Large intestine (tissue), 3 donors: Measurements from ENCODE around the gene RAB14. TPM values are rescaled to one million over a fixed set of nuclear protein-coding genes. Genes with fewer than 3 reads are reported as not detected.

Experiments used
- DNase-seq, 2 donors: peaks; one replicate each; pipeline versions ENCODE4 v3.0.0 to v3.0.0-alpha.2; 2013
- H3K27ac ChIP-seq: one replicate; pipeline ENCODE4 v1.5.1; 2013; ENCODE audit warnings: low read length
- H3K27me3 ChIP-seq: 2 replicates; pipeline ENCODE4 v1.6.1; 2013; ENCODE audit warnings: low read length; ENCODE audit not compliant: control insufficient read depth, insufficient read depth
- H3K36me3 ChIP-seq: 2 replicates; pipeline ENCODE4 v1.6.1; 2013; ENCODE audit warnings: low read length; ENCODE audit not compliant: control insufficient read depth, insufficient read depth
- H3K4me1 ChIP-seq: one replicate; pipeline ENCODE4 v1.6.1; 2013; ENCODE audit warnings: low read length; ENCODE audit not compliant: control insufficient read depth, insufficient read depth
- H3K4me3 ChIP-seq: one replicate; pipeline ENCODE4 v1.5.1; 2013; ENCODE audit warnings: low read length
- H3K9me3 ChIP-seq: one replicate; pipeline ENCODE4 v1.6.1; 2013; ENCODE audit warnings: mild to moderate bottlenecking, low read depth, low read length, moderate library complexity; ENCODE audit not compliant: control insufficient read depth
- WGBS: methylation state at CpG from one replicate; pipeline ENCODE4 v1.1.5; 2013; ENCODE audit warnings: low lambda C conversion rate; ENCODE audit not compliant: insufficient coverage; 5-methylcytosine and 5-hydroxymethylcytosine counted together
- polyA plus RNA-seq: library from polyadenylated mRNA; unstranded; fragments of 120-200 nt; gene quantifications from one replicate; pipeline ENCODE4 v1.2.1, GENCODE V29; 2013

RAB14 gene
- polyA plus RNA-seq, 1 donor, result 66.2 TPM

- H3K4me1 ChIP-seq, result no peaks in the 10 kb centered on the region
- H3K36me3 ChIP-seq, result no peaks in the 10 kb centered on the region
- no peak overlapping the region for H3K27ac ChIP-seq
- H3K27me3 ChIP-seq, result no peaks in the 10 kb centered on the region
- WGBS, result no CpG with 5 or more reads among the region's 3 CpGs
- no peak for DNase-seq
- H3K4me3 ChIP-seq, result no peak overlapping the region
- H3K9me3 ChIP-seq, result no peaks in the 10 kb centered on the region
Observed at GRCh38 chr9:121237916-121238315, 36.2 kb upstream of the RAB14 start.

DNA sequence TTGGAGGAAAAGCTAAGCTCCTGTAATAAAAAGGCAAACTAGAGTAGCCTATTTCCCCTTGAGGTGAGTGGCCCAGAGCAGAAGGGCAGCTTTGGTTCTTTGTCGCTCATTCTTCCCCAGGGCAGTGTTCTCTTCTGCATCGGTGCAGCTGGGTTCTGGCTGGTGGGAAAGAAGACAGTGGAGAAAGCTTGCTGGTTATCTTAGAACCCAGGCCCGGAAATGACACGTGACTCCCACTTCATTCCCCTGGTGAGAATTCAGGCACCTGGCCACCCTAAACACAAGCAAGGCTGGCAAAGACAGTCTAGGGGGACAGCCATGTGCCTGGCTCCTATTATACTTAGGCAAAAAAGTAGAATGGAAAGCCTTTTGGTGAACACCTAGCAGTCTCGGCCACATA lies 33.8 kb upstream of the RAB14 start:
- no peak overlapping the region for H3K27ac ChIP-seq
- no CpG with 5 or more reads among the region's 5 CpGs for WGBS
- no peaks in the 10 kb centered on the region for H3K27me3 ChIP-seq
- no peak for DNase-seq
- no peaks in the 10 kb centered on the region for H3K36me3 ChIP-seq
- no peaks in the 10 kb centered on the region for H3K9me3 ChIP-seq
- no peak overlapping the region for H3K4me3 ChIP-seq
- H3K4me1 ChIP-seq, result no peaks in the 10 kb centered on the region

- Histone ChIP-seq H3K4me1 (no peaks in the 10 kb centered on the region), H3K27me3 (no peaks in the 10 kb centered on the region), H3K4me3 (no peak overlapping the region), H3K36me3 (no peaks in the 10 kb centered on the region), H3K27ac (no peak overlapping the region), H3K9me3 (no peaks in the 10 kb centered on the region)
- no CpG with 5 or more reads among the region's 6 CpGs for WGBS
- DNase-seq, result no peak
Observed at GRCh38 chr9:121234832-121235161, 33.1 kb upstream of the RAB14 start.

- Histone ChIP-seq H3K27ac (no peak overlapping the region), H3K4me1 (no peaks in the 10 kb centered on the region), H3K4me3 (no peak overlapping the region), H3K27me3 (no peaks in the 10 kb centered on the region), H3K9me3 (no peaks in the 10 kb centered on the region), H3K36me3 (no peaks in the 10 kb centered on the region)
- no CpG with 5 or more reads among the region's 11 CpGs for WGBS
- DNase-seq, result no peak
Observed at GRCh38 chr9:121233906-121234831, 32.5 kb upstream of the RAB14 start.

GRCh38 chr9:121232251-121232650 lies 30.6 kb upstream of the RAB14 start:
- Histone ChIP-seq H3K9me3 (no peaks in the 10 kb centered on the region), H3K4me1 (no peaks in the 10 kb centered on the region), H3K36me3 (no peaks in the 10 kb centered on the region), H3K27ac (no peak overlapping the region), H3K4me3 (no peak overlapping the region), H3K27me3 (no peaks in the 10 kb centered on the region)
- no peak for DNase-seq
- 100% methylated on average over 1 of the region's 4 CpGs for WGBS

DNA sequence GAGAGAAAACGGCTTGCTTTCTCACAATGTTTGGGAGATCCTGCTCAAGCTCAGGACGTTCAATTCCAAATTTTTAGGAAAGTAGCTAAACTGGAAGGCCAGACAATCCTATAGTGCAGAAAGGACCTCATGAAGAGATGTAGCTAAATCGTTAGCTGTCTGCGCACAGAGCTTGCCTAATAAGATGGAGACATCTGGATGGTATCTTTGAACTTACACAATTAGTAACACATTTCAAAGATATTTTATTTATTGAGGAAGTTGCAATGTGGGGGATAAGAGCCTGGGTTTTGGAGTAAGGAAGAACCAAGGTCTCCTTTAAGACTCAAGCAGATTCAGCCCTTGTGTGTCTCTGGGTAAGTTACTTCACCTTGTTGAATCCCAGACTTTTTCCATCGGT lies 28.6 kb upstream of the RAB14 start:
- H3K27me3 ChIP-seq, result no peaks in the 10 kb centered on the region
- no peak for DNase-seq
- H3K9me3 ChIP-seq, result no peaks in the 10 kb centered on the region
- no peaks in the 10 kb centered on the region for H3K36me3 ChIP-seq
- no peaks in the 10 kb centered on the region for H3K4me1 ChIP-seq
- H3K27ac ChIP-seq, result no peak overlapping the region
- no CpG with 5 or more reads among the region's 5 CpGs for WGBS
- no peak overlapping the region for H3K4me3 ChIP-seq

GRCh38 chr9:121227862-121228261 lies 26.2 kb upstream of the RAB14 start:
- Histone ChIP-seq H3K27me3 (no peaks in the 10 kb centered on the region), H3K36me3 (no peaks in the 10 kb centered on the region), H3K9me3 (no peaks in the 10 kb centered on the region), H3K27ac (no peak overlapping the region), H3K4me3 (no peak overlapping the region), H3K4me1 (no peaks in the 10 kb centered on the region)
- WGBS, result no CpG with 5 or more reads among the region's 4 CpGs
- no peak for DNase-seq

DNA sequence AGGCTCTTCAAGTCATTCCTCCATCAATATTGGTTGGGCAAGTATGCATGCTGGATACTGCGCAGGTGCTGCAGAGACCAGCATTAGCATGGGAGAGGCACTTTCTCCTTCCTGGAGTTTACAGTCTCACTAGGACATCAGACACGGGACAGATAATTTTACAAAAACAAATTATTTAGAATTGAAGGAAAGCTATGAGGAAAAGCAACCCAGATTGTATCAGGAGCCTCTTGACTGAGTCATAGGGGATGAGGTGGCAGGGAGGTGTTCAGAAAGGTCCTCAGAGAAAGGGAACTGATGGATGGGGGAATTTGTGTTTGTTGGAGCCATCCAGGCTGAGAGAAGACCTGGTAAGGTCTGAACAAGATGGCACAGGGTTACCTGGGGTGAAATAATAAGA lies 24.5 kb upstream of the RAB14 start:
- Histone ChIP-seq H3K36me3 (no peaks in the 10 kb centered on the region), H3K27ac (no peak overlapping the region), H3K9me3 (no peaks in the 10 kb centered on the region), H3K4me3 (no peak overlapping the region), H3K4me1 (no peaks in the 10 kb centered on the region), H3K27me3 (no peaks in the 10 kb centered on the region)
- no peak for DNase-seq
- WGBS, result no CpG with 5 or more reads among the region's 2 CpGs

GRCh38 chr9:121225240-121225639 lies 23.6 kb upstream of the RAB14 start:
- H3K9me3 ChIP-seq, result no peaks in the 10 kb centered on the region
- H3K27me3 ChIP-seq, result no peaks in the 10 kb centered on the region
- H3K4me1 ChIP-seq, result no peaks in the 10 kb centered on the region
- 65% methylated on average over 2 of the region's 5 CpGs for WGBS
- H3K4me3 ChIP-seq, result no peak overlapping the region
- H3K36me3 ChIP-seq, result no peaks in the 10 kb centered on the region
- no peak overlapping the region for H3K27ac ChIP-seq
- DNase-seq, result no peak

GRCh38 chr9:121222524-121223171 lies 21.0 kb upstream of the RAB14 start:
- no peaks in the 10 kb centered on the region for H3K36me3 ChIP-seq
- H3K27me3 ChIP-seq, result no peaks in the 10 kb centered on the region
- H3K9me3 ChIP-seq, result no peaks in the 10 kb centered on the region
- 0% methylated on average over 1 of the region's 12 CpGs for WGBS
- H3K27ac ChIP-seq, result no peak overlapping the region
- H3K4me3 ChIP-seq, result no peak overlapping the region
- DNase-seq, result no peak
- no peaks in the 10 kb centered on the region for H3K4me1 ChIP-seq

GRCh38 chr9:121221664-121222055 lies 20.0 kb upstream of the RAB14 start:
- H3K4me3 ChIP-seq, result no peak overlapping the region
- no peaks in the 10 kb centered on the region for H3K27me3 ChIP-seq
- H3K36me3 ChIP-seq, result no peaks in the 10 kb centered on the region
- H3K9me3 ChIP-seq, result no peaks in the 10 kb centered on the region
- H3K27ac ChIP-seq, result no peak overlapping the region
- no CpG with 5 or more reads among the region's 2 CpGs for WGBS
- H3K4me1 ChIP-seq, result no peaks in the 10 kb centered on the region
- no peak for DNase-seq
